Measurements from ENCODE around the gene ZNF414.
"Not testable (repeated sequence)": the region's sequence is repeated elsewhere in the genome, so short reads cannot be mapped to it uniquely, and the experiment has no call there.

Gene ZNF414

DNA sequence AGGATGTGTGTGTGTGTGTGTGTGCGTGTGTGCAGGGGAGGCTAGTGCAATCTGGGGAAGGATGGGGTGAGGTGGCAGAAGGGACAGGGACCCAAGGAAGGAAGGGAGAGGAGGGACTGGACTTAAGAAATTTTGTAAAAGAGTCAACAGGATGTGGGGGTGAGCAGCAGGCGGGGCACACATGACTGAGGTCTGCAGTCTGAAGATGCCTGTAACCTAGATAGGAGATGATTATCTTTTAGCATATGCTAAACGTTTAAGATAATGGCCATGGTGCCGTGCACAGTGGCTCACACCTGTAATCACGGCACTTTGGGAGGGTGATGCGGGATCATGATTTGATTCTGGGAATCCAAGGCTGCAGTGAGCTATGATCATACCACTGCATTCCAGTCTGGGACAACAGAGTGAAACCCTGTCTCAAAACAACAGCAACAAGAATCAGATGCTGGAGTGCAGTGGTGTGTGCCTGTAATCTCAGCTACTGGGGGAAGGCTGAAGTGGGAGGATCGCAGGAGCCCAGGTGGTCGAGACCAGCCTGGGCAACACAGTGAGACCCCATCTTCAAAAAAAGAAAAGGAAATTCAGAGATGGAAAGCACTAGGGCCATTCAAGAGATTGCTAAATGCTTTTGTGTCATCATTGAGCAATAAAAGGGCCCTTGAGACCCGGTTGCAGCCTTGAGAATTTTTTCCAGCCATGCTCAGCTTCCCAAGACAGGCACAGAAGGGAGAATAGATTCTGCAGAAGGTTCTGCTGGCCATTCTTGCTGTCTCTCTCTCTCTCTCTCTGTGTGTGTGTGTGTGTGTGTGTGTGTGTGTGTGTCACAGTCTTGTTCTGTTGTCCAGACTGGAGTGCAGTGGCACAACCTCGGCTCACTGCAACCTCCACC is 3.8 kb upstream of the ZNF414 start:
- DNase-seq: peak; percentile 85

DNA sequence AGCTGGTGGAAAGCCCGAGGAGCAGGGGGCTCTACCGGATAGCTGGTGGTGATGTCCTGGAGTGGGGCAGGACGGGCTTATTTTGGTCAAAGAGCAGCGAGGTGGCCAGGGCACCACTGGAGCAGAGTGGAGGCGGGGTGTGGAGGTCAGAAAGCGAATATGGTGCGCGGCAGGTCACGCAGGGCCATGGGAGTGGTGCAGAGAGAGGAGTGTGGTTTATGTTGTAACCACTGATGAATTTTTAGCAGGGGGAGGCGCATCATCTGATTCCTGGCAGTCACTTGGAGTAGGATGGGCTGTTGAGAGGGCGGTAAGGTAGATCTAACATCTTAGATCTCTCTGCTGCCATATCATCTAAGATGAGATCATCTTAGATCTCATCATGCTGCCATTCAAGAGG is 1.4 kb upstream of the ZNF414 start:
- peak; percentile 83 for DNase-seq

DNA sequence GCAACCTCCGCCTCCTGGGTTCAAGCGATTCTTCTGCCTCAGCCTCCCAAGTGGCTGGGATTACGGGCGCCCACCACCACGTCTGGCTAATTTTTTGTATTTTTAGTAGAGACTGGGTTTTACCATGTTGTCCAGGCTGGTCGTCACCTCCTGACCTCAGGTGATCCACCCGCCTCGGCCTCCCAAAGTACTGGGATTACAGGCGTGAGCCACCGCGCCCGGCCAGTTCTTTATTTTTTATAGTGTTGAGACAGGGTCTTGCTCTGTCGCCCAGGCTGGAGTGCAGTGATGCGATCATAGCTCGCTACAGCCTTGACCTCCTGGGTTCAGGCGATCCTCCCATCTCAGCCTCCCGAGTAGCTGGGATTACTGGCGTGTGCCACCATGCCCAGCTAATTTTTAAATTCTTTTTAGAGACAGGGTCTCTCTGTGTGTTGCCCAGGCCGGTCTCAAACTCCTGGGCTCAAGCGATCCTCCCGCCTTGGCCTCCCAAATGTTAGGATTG is 590 bp upstream of the ZNF414 start:
- DNase-seq: not testable (repeated sequence)

DNA sequence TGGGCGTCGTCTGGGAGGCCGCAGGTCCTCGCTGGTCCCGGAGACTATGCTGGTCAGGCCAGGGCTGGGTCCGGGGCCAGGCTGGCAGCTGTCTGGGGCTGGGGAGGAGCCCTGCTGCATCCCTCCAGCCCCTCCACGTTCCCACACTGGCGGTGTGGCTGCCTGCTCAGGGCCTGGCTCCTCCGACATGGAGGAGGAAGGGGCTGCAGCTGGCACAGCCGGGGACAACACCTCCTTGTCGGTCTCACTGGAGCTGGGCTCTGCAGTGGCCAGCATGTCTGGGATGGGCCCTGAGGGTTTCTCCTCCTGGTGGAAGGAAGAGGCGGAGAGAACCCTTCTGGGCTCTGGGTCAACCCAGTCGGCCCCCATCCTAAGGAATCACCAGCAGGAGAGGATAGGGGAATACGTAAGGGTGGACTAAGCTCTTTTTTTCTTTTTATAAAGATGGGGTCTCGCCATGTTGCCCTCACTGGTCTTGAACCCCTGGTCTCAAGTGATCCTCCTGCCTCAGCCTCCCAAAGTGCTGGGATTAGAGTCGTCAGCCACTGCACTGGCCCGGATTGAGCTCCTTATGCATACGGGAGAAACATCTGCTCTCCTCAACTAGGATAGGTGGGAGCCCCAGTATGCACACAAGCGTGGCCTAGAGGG is 806 bp downstream of the ZNF414 start:
- DNase-seq: no peak

DNA sequence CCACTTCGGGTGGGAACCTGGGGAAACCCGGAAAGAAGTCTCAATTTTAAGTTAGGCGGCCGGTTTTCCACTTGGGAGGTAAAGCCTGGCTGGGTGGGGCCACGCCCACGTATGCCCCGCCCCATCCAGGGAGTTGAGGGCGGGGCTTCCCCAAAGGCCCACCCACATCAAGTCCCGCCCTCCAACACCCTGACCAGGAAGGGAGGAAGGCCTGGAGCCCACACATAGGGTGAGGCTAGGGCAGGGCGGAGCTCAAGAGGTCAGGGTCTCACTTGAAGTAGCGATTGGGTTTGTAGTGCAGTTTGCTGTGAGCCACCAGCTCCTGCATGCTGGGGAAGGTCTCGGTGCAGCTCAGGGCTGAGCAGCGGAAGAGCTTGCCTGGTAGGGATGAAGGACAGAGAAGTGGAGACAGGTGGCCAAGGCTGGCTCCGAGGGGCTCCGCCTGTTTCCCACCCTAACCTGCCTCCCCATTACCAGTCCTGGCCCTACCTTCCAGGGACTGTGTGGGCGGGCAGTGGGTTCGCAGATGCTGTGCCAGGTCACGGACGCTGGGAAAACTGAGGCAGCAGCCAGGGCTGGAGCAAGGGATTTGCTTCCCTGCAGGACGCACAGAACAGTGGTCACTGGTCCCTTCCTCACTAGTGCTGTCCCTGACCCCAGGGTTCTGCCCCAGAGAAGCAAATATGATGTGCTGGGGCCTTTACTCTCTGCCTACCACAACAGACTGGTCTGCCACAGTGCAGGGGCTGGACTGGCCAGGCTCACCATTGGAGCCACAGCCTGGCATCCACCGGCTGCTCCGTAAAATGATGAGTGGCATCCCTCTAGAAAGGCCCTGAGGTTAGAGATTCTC is 1.6 kb downstream of the ZNF414 start:
- DNase-seq: no peak

DNA sequence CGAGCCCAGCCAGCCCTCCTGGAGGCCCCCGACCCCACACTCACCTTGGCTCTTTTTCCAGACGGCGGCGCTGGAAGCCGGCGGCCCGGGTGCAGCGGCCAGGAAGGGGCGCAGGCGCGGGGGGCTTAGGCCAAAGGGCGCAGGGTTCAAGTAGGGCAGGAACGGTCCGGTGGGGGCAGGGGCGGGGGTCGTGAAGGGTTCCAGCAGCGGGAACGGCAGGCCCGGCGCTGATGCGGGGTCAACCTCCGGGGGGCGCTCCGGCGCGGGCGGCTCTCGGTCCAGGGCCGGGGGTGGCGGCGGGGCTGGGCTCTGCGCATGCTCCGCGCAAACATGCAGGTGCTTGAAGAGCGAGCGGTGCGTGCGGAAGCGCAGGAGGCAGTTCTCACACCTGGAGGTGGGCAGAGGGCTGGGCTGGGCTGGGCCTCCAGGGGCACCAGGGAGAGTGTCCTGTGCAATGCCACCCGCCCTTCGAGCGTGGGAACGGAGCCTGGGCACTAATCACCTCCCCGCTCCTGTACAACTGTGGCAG is 2.3 kb downstream of the ZNF414 start:
- no peak for DNase-seq

DNA sequence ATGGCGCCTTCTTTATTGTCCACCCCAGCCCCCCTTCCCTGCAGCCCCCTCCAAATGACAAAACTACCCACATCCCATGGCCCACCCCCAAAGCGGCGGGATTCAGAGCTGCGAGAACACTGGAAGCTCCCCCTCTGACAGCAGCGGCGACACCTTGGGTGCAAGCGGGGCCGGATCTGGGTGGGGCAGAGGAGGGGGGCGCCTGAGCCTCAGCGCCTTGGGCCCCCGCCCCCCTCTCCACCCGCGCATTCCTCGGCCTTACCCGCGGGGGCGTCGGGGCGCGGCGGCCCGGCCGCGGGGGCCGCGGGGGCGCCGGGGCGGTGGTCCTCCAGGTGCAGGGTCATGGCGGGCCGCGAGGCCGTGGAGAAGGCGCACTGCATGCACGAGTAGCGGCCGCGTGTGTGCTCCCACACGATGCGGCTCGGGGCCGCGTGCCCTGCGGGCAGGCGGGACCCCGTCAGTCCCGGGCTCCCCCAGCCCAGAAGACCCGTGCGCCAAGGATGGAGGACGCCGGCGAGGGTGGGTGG is 3.3 kb downstream of the ZNF414 start:
- DNase-seq: no peak

DNA sequence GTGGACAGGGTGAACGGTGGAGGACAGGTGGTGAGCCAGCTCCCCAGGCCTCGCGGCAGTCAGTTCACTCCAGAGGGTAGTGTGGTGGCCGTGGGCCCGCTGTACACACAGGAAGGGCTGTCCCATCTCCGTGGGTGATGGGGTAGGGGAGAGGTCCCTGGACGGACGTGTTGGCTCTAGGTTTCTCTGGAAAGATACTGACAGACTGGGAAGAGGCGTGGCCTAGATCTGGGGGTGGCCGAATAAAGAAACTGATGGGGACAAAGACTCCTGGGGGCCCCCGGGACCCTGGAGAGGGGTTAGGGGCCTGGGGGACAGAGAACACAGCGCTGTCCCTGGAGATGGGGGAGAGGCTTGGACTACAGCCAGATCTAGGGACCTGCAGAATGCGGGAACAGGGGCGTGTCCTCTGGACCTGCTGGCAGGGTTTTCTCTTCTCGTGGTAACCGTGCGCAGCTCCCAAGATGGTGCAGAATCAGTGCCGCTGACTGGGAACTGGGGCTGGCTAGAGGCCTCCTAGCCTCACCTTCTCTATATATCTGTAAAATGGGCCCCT is 7.5 kb downstream of the ZNF414 start:
- DNase-seq: no peak

DNA sequence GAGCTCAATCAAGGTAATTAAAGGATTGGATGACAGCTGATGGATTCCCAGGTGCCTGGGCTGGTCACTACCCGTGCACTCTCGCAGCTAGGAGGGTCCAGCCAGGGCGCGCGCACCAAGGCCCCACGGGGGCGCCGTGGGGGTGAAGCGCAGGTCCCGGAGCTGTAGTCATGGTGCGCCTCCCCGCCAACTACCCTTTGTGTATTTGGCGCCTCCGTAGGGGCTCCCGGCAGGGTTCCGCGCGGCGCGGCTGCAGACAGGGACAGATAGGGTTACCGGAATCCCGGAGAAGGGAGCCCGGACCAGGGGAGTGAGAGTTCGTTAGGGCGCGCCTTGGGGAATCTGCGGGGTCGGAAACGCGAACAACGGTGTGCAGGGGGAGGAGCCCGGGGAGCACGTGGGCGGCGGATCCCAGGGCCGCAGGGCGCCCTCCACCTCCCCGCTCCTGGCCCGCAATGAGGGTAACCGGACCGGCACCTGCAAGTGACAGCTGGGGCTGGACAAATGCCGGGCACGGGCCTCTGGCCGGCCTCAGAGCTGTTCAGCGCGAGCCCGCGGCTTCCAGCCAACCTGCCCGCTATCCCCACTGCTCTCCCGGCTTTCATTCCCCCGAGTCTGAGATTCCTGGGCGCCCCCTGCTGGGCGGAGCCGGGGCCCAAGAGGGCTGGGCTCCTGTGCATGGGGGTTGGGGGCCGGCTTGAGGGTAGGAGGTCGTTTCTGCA is 8.1 kb downstream of the ZNF414 start:
- peak; percentile 44 for DNase-seq

DNA sequence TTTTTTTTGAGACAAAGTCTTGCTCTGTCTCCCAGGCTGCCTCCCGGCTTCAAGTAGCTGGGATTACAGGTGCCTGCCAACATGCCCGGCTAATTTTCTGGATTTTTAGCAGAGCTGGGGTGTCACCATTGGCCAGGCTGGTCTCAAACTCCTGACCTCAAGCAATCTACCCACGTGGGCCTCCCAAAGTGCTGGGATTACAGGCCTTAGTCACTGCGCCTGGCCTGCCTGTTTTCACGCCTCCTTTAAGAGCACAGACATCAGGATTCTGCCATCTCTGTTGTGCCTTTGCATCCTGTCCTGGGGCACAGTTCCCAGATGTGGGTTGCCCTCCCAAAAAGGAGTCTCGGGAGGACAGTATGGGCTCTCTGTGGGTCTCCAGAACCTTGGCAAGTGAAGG is 9.0 kb downstream of the ZNF414 start:
- DNase-seq: no peak

DNA sequence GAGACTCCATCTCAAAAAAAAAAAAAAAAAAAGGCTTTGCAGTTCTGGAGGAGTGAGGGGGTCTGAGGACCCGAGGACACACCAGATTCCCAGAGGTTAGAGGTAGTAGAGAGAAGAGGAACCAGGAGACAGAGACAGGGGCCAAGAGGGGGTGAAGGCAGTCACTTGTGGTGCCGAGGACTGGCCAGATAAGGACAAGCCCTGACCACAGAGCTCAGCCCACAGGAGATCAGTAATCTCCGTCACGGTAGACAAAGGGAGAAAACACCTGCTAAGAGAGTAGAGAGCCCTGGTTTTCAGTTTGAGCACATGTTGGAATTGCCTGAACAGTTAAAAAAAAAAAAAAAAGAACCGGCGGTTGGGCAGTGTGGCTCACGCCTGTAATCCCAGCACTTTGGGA is 9.8 kb downstream of the ZNF414 start:
- no peak for DNase-seq

DNA sequence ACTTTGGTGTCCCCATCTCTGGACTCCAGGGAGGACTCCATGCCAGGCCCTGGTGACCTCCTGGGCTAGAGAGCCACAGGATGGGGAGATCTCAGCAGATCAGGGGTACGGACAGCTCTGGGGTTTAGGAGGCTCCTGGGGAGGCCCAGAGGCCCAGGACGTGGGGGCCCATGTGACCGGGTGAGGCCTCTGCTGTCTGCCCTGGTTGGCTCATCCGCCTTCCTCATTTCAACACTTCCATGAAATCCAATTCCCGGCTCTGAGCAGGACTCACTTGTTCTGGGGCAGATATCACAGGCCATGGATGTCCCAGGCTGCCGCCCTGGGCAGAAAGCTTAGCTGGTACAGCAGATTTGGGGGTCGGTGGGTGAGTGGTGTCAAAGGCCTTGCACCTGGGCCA is 10.5 kb downstream of the ZNF414 start:
- DNase-seq: no peak

DNA sequence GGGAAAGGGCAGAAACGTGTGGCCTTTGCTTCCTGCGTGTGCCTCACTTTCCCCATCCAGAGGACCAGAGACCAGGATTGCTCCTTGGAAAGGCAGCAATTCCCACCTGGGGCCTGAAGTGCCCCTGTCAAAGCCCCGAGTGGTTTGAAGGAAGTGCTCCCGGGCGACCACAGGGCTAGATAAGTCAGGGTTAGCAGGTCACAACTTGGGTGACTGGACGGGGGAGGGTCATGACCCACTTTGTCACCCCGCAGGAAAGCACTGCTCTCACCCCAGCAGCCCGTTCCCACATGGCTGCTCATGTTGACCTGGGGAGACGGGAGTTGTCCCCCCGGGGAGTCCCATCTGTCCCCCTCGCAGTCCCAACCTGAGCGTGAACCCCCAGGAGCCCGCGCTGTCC is 12.0 kb downstream of the ZNF414 start:
- DNase-seq: no peak

DNA sequence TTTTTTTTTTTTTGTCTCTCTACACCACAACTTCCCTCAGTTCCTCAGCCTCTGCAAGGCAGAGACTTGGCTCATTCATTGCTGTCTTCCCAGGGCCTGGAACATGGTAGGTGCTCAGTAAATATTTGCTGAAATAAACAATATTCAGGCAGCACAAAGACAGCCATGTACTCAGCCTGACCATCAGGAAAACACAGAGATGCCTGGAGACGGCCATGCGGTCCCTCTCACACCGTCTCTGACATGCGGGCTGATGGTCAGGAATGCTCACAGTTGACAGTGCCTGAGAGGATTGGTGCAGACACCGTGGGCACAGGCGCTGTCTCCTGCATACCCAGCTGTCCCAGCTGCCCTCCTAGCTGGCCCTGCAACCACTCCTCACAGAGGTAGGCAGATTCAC is 12.5 kb downstream of the ZNF414 start:
- no peak for DNase-seq

DNA sequence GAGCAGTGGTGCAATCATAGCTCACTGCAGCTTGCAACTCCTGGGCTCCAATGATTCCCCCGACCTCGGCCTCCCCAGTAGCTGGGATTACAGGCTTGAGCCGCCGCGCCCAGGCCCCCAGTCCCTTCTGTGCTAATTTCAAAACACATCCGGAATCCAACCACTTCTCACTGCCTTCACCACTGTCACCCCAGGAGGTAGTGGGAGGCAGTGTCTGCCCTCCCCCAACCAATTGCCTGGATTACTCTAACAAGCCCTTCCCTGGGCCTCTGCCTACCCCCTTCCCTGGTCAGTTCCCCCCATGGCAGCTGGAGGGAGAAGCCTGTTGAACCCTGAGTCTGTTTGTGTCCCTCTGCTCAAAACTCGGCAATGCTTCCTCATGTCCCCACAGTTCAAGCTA is 13.8 kb downstream of the ZNF414 start:
- no peak for DNase-seq

DNA sequence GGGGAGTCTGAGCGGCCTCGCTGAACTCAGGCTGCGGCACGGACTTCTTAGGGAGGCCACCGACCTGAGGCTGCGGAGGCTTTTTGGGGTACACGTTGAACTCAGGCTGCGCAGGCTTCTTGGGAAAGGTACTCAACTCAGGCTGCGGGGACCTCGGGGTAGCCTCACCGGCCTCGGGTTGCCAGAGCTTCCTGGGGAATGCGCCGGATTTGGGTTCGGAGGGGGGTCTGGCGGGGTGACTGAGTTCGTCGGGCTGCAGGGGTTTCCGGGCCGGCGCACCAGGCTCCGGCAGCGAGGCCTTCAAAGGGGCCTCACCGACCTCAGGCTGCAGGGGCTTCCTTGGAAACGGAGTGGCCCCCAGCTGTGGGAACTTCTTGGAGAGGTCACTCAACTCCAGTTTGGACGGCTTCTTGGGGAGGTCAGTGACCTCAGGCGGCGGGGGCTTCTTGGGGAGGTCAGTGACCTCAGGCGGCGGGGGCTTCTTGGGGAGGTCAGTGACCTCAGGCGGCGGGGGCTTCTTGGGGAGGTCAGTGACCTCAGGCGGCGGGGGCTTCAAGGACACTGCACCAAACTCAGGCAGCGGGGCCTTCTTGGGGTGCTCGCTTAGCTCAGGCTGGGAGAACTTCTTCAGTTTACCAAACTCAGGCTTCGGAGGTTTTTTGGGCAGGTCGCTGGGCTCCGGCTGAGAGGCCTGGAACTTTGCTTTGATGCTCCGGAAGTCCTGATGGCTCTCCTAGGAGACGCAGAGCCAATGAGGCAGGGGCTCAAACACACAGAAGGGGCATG is 14.7 kb downstream of the ZNF414 start:
- DNase-seq: no peak

DNA sequence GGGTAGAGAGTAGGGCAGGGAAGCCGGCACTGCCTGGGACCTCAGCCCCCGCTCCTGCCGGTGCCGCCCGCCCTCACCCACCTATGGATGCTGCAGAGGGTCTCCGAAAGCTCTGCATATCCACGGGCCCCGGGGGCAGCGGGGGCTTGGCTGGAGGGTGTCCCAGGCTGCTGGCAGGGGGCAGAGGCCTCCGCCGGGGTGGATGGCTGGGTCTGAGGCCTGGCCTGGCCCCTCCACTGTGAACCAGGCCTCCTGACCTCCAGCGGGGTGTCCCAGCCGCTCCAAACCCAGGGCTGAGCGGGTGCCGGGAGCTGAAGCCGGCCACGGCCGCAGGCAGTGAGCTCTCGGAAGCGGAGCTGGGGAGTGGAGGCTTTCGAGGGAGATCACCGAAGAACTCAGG is 15.7 kb downstream of the ZNF414 start:
- no peak for DNase-seq

DNA sequence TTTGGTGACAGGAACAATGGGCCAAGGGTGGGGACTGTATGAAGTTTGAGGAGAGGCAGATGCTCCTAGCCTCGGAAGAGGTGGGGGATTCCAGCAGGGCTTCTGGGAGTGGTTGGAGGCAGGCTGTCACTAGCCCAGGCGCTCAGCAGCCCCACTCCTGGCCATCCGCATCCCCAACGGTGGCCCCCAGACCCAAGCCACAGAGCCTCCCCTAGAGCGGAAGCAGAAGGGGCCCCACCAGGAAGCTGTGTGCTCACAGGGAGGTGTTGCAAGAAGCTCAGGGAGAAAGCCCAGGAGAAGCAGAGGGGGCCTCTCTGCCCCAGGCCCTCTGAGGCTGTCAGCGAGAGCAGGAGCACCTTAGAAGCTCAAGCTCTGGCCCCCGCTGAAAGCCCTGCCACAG is 19.8 kb downstream of the ZNF414 start:
- no peak for DNase-seq

DNA sequence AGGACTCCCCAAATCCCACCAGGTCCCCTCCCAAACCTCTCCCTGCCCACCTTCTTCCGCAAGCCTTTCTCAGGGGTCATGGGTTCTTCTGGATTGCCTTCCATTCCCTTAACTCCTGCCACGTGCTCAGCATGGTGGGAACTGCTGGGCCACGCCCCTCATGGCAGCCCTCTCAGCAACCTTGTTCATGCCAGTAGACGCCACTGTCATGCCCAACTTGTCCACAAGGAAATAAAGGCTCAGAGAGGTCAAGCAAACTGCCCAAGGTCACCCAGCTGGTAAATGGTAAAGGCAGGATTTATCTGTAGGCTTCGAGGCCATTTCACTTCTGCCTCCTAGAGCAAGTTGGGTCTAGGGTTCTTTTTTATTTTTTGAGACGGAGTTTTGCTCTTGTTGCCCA is 22.4 kb downstream of the ZNF414 start:
- DNase-seq: no peak

DNA sequence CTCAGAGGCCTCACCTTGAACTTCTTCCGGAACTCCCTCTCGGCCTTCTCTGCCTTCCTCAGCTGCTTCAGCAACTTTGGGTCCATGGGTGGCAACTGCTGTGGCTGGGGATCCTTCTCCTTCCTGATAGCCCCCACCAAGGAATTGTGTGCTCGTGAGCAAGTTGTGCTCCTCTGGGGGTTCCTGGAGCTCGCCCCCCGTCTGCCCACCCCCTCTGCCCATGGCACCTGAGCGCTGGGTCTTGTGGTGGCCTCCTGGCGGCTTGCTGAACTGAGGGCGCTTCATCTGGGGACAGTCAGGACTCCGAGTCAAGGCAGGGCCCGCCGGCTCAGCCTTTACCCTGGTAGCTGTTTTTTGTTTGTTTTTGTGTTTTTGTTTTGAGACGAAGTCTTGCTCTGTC is 23.1 kb downstream of the ZNF414 start:
- no peak for DNase-seq

DNA sequence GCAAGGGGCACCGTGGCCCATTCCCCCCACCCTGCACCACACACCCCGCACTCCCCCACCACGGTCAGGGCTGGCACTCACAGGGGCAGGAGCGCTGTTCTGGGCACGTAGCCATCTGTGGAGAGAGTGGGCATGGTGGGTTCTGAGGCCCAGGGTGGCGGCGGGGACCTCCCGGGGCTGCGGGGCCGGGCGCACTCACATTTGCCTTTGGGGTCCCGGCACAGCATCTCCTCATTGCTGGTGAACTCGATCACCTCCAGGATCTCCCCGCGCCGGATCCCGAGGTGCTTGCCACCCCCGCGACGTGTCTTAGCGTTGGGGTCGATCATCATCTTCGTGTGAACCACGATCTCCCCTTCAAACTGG is 23.6 kb downstream of the ZNF414 start:
- DNase-seq: no peak
